NCI-H748 (cell line): ENCODE results near the gene FXR2.
A peak's percentile ranks its signal among the peaks of the same experiment; 100 is the strongest.

Source experiments
- DNase-seq: peaks from one replicate; lab custom pipeline; 2025; ENCODE audit not compliant: unreplicated experiment; lab: John Stamatoyannopoulos, UW

The FXR2 gene

GRCh38 chr17:7552621-7553051, 62.1 kb downstream of the FXR2 start:
- no peak for DNase-seq

- no peak for DNase-seq
These were observed 63.3 kb downstream of the FXR2 start for GRCh38 chr17:7551396-7551795.

- no peak for DNase-seq
These were observed 64.4 kb downstream of the FXR2 start for GRCh38 chr17:7550344-7550743.

- no peak for DNase-seq
These were observed 65.2 kb downstream of the FXR2 start for GRCh38 chr17:7549401-7550055.

GRCh38 chr17:7548585-7549400, 65.9 kb downstream of the FXR2 start, which contains the start of gene TNFSF12:
TNFSF12 (plus strand) TSS chr17:7549058; CDS start chr17:7549154, 96 bp downstream.
- DNase-seq: peak; percentile 44

- DNase-seq: no peak
These were observed 69.8 kb downstream of the FXR2 start for GRCh38 chr17:7544911-7545310.
